Mucosa of descending colon (tissue), 3 donors: ENCODE data around the gene VPS36. TPM values are rescaled to one million over a fixed set of nuclear protein-coding genes. Genes with fewer than 3 reads are reported as not detected.
"Not testable (repeated sequence)": the region's sequence is repeated elsewhere in the genome, so short reads cannot be mapped to it uniquely, and the experiment has no call there.

ENCODE experiments used
- ATAC-seq: fragments of 200-7000 bp; cut with Tn5 transposase; one replicate; pipeline ENCODE4 v1.9.1; 2020; ENCODE audit warnings: mild to moderate bottlenecking, moderate library complexity
- DNase-seq, 3 donors: peaks; one replicate each; pipeline ENCODE4 v3.0.0-alpha.2; 2020
- H3K36me3 ChIP-seq: fragments of 200-600 bp; one replicate; pipeline ENCODE4 v1.8.0; 2021; ENCODE audit warnings: low read depth, mild to moderate bottlenecking
- H3K4me1 ChIP-seq: fragments of 200-600 bp; one replicate; pipeline ENCODE4 v1.8.0; 2021; ENCODE audit warnings: low read depth, mild to moderate bottlenecking
- H3K4me3 ChIP-seq: fragments of 200-600 bp; one replicate; pipeline ENCODE4 v1.8.0; 2021; ENCODE audit warnings: mild to moderate bottlenecking
- H3K9me3 ChIP-seq: fragments of 200-600 bp; one replicate; pipeline ENCODE4 v1.8.0; 2021; ENCODE audit warnings: mild to moderate bottlenecking
- CTCF ChIP-seq: fragments of 200-600 bp; IDR thresholded peaks from one replicate; pipeline ENCODE4 v1.8.0; 2022; ENCODE audit warnings: antibody characterized with exemption, mild to moderate bottlenecking
- intact Hi-C, 2 donors: fragments of 100-400 bp; cut with DNase I in 1 of 2; cut with micrococcal nuclease in 1 of 2; formaldehyde crosslinking; loops; one replicate each; pipeline versions ENCODE4 v1.11.0 to v1.11.1; 2022; cut with DNase I, micrococcal nuclease
- total RNA-seq, 3 donors: library from RNA; stranded (reverse); fragmentation: NEBNext Ultra II Directional in 2 of 3; extraction: Animal tissue kit (Norgen Biotek cat#: 25700) in 2 of 3; gene quantifications; one replicate each; pipeline versions ENCODE4 v1.2.1 to v1.2.4, GENCODE V29; 2021 to 2023
- donor health status: DM: no; HTN: no; CAD: no; lungs with moderate emphysema.
- donor health status: DM: no; HTN: no; CAD: no.
- donor health status: DM: no; HTN: yes; CAD: no.

The VPS36 gene
- total RNA-seq, 3 donors from 2014 or later, result 44.3 to 71.3 (median 58.1) TPM

- ATAC-seq, result no peak
These were observed 76.0 kb downstream of the VPS36 start for GRCh38 chr13:52374389-52374788.

GRCh38 chr13:52373277-52373676 lies 77.2 kb downstream of the VPS36 start:
- intact Hi-C loops, ATAC-seq, DNase-seq, H3K4me3 ChIP-seq, H3K36me3 ChIP-seq, H3K9me3 ChIP-seq, H3K4me1 ChIP-seq: not testable (repeated sequence)

More at GRCh38 chr13:52374389-52374788, 76.0 kb downstream of the VPS36 start:
- Histone ChIP-seq H3K9me3 (no peaks in the 10 kb centered on the region), H3K36me3 (no peaks in the 10 kb centered on the region), H3K4me3 (no peak overlapping the region), H3K4me1 (no peaks in the 10 kb centered on the region)
- no peak for TF ChIP-seq CTCF
- intact Hi-C loops, result no loop called here
- no peak for DNase-seq

- no peak overlapping the region for H3K4me3 ChIP-seq
- TF ChIP-seq CTCF, result no peak
- H3K4me1 ChIP-seq, result no peaks in the 10 kb centered on the region
- H3K9me3 ChIP-seq, result no peaks in the 10 kb centered on the region
- intact Hi-C loops, result no loop called here
- ATAC-seq (no peak), DNase-seq (no peak)
- no peaks in the 10 kb centered on the region for H3K36me3 ChIP-seq
These were observed 78.6 kb downstream of the VPS36 start for GRCh38 chr13:52371736-52372247.

GRCh38 chr13:52366291-52366690 lies 84.1 kb downstream of the VPS36 start:
- no peaks in the 10 kb centered on the region for H3K36me3 ChIP-seq
- ATAC-seq (no peak), DNase-seq (no peak)
- H3K4me1 ChIP-seq, result no peaks in the 10 kb centered on the region
- H3K4me3 ChIP-seq, result no peak overlapping the region
- intact Hi-C loops, result no loop called here
- no peaks in the 10 kb centered on the region for H3K9me3 ChIP-seq
- no peak for TF ChIP-seq CTCF

Other genes with a start within 250 kb of the VPS36 start
- gene THSD1, start 44.5 kb downstream of the VPS36 start, total RNA-seq, result 1 to 10 TPM; 1.2 to 3.2 (median 2.0) TPM
- 10 to 100 TPM in 1 of 3 donors, 1 to 10 TPM in 2; 5.7 to 18.8 (median 9.8) TPM for gene CKAP2, start 4.8 kb upstream of the VPS36 start, total RNA-seq
- 1 to 10 TPM; 4.5 to 5.2 (median 5.0) TPM for gene HNRNPA1L2, start 191.8 kb upstream of the VPS36 start, total RNA-seq
- gene SUGT1, start 202.2 kb upstream of the VPS36 start, total RNA-seq, result 10 to 100 TPM; 41.3 to 57.7 (median 44.6) TPM